ENCODE measurements around the gene NEK2.
"Not testable (repeated sequence)": the region's sequence is repeated elsewhere in the genome, so short reads cannot be mapped to it uniquely, and the experiment has no call there.

The NEK2 gene

GRCh38 chr1:211675230-211676105, at the start of gene NEK2:
Gene NEK2, minus strand, starts transcription at chr1:211675621. Its CDS starts 142 bp downstream, at chr1:211675479.
- peak; percentile 88 to 99 (median 96) for DNase-seq

GRCh38 chr1:211724687-211725196, 49.3 kb upstream of the NEK2 start:
- no peak for DNase-seq

DNA sequence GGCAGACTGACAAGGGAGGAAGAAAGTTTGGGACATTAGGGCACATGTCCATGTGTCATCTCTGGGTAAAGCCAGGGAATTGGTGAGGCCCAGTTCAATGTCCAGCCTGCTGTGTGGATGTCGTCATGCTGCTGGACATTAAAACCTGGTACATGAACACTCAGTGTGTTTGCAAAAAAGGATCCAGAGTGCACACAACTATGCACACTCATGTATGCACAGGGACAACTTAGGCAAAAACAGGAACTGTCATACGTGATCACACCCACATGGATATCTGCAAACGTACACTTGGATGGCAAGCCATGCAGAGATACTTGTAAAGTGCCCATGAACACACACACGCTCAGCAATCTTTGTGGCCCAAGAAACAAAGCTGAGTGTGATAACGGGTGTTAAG, 47.9 kb upstream of the NEK2 start:
- no peak for DNase-seq

GRCh38 chr1:211722277-211723175, 47.1 kb upstream of the NEK2 start:
- no peak for DNase-seq

GRCh38 chr1:211716555-211716954, 41.1 kb upstream of the NEK2 start:
- DNase-seq = not testable (repeated sequence)

DNA sequence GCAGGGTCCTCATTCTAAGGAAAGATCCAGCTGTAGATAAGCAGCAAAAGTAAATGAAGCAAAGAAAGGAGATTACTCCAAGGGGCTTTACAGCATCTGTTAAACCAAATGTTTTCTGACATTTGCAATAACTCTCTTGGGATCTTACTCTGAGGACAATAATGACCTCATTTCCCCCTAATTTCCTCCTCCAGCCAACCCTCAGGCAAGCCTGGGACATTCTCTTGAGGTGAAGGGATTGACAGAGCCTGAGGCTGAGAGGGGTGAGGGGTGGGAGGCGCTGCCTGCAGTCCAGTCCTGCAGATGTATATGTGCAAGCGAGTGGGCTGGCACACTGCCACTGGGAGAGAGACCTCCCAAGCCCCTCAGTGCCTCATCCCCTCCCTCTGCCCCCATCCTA, 40.5 kb upstream of the NEK2 start:
- DNase-seq = no peak

DNA sequence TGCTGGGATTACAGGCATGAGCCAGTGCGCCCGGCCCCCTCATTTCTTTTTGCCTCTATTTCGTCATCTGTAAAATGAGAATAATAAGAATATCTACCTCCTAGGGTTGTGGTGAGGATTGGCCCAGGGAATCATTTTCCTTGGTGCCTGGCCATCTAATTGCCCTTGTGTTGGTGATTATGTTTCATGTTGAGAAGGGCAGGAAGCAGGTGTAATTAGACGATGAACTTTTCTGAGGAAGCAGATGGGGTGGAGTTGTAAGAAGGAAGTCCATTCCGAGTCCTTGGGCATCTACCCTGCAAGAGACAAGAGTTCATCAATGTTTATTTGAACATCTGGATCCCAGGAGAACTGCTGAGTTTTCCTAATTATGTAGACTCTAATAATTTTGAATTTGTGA, 38.7 kb upstream of the NEK2 start:
- no peak for DNase-seq

- DNase-seq = no peak
Observed at GRCh38 chr1:211713231-211713630, 37.8 kb upstream of the NEK2 start.

GRCh38 chr1:211711315-211711705, 35.9 kb upstream of the NEK2 start:
- DNase-seq = no peak

- no peak for DNase-seq
Observed at GRCh38 chr1:211710566-211711314, 35.3 kb upstream of the NEK2 start.

DNA sequence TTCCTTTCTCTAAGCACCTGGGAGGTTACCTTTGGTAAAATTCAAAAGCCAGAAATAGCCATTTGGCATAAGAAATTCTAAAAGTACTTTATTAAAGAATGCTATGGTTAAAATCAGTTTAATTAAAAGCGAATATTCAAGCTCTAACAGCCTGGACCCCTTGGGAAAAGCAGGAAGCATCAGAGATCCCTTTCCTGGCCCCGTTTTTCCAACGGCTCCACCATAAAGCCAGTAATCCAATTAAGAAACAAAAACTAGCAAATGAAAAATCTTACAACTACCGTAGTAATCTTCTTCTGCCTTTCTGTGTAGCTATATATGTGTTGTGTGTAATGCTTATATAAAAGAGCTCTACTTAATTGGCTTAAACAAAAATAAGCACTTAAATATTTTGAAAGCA, 33.5 kb upstream of the NEK2 start:
- no peak for DNase-seq

GRCh38 chr1:211708006-211708405, 32.6 kb upstream of the NEK2 start:
- DNase-seq = no peak

DNA sequence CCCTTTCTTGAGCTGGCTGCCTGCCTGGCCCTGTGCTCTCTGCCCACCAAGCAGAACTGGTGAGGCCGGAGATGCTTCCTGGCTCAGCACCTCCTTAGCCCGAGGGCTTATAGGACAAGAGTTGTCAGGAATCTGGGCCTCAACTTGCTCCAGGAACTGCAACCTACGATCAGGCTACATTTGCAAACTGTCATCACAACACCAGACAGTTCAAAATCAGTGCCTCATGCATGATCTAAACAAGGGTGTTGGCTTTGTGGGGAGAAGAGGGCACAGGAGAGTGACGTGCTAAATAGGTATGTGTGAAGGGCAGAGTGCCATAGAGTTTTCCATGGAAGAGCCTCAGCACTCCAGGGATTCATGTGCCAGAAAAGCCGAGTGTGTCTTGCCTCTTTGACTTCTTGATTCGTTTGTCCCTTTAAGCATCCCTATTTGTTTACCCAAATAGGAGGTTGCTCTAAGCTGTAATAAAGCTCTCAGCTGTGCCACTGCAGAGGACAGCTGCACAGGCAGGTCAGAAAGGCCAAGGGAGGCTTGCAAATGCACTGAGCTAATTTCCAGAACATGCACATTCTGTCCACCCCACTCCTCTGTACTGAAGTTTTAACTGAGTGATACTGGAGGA, 30.2 kb upstream of the NEK2 start:
- peak in 1 of 3 experiments; percentile 49 for DNase-seq

DNA sequence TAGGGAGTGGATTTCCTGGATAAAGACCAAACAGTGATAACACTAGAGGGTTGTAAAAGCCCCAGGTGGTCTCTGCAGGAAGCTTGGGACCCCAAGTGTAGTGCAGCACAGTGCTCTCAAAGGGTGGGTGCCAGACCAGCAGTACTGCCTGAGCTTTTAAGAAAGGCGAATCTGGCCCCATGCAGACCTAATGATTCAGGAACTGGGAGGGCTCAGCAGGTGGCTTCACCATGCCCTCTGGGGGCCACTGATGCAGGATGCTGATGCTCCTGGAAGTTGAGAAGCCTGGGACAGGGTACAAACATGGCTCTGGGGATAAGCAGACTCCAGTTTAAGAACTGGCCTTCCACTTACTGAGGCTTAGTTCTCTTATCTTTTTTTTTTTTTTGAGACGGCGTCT, 29.1 kb upstream of the NEK2 start:
- peak in 1 of 3 experiments; percentile 67 for DNase-seq

DNA sequence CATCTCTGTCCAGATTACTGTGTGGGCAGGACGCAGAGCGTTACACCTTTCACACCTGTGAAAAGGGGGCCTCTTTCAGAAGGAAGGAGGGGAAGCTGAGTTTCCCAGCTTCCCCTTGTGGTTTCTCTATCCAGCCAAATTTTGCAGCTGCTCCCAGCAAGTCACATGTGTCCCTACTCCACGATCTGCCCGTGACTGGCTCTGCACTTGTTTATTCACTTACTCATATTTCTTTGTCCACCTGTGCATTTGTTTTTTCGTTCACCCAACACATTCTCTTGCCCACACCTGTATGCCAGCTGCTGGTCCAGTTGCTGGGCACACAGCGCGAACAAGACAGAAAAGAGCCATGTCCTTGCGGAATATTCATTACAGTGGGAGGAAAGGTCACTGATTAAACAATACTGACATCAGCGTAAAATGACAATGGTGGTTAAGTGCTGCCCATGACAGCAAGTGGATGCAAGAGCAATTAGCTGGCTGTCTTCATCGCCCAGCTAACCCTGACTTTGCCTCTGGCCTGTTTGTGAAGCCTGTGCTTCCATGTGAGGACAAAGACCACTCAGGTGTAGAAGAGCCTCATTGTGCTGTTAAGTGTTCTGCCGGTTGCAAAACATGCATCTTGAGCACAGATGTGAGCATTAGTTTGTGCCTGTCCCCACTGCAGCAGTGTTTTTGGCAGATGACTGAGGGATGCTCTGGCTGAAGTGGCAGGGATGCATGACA, 28.6 kb upstream of the NEK2 start:
- peak; percentile 67 to 92 (median 84) for DNase-seq

DNA sequence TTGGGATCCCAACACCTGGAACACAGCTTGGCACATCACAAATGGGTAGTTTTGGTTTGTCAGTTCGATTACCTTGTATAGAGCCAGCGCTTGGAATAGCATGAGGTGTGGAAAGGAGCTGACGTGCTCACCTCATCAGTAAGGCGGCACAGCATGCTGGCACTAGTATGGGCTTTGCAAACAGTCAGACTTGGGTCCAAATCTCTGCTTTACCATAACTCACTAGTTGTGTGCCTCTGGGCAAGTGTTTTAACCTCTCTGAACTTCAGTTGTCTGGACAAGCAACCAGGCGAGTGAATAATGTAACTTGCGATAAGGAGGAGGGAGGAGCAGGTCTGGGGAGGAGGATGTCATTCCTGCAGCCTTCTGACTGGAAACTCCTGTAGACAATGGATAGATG, 26.3 kb upstream of the NEK2 start:
- no peak for DNase-seq

DNA sequence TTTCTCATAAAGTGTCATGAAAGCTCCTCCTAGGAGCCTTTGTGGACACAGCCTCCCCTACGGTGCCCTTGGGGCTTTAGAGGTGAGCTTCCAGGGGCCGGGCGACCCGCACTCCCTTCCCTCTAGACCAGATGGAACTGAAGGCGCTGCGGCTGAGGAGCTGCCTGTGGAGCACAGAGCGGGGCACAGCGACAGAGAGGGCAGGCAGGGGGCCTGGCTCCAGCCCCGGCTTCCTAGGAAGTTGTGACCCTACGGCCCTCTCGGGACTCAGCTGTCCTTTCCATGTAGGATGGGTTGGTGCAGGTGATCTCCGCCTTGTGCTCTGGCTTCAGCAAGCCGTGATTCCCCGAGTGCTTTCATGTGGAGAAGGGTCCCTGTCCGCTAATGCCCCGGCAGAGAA, 23.6 kb upstream of the NEK2 start:
- DNase-seq = no peak

DNA sequence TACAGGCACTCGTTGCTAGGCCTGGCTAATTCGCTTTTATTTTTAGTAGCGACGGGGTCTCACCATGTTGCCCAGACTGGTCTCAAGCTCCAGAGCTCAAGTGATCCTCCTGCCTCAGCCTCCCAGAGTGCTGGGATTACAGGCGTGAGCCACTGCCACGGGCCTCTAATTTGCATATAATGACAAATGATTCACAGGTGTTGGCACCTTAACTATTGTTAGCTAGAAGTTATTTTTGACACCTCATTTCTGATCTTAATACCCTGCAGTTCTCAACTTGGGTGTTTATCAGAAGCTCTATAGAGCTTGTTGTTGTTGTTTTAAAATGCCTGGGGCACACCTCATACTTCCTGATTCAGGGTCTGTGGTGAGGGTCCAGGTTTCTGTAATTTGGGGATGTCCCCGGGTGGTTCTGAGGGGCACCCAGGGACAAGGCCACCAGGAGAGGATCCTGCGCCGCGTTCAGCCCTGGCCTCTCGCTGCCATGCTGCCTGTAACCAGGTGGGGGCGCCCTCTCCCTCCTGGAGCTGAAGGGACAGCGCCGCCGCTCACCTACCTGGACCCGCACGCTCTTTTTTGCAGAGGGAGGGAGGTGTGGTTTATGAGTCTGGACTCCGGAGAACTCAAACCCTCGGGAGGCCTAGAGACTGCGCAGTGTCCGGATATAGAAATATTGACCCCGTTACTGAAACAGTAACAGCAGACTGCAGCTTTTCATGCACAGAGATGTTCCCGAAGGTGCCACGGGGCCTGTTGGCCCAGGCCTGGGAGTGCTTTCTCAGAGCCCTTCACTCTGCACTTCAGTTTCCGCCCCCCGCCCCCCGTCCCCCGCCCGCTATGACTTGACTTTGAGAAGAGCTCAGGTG, 23.0 kb upstream of the NEK2 start:
- DNase-seq = peak; percentile 9 to 62 (median 31)

DNA sequence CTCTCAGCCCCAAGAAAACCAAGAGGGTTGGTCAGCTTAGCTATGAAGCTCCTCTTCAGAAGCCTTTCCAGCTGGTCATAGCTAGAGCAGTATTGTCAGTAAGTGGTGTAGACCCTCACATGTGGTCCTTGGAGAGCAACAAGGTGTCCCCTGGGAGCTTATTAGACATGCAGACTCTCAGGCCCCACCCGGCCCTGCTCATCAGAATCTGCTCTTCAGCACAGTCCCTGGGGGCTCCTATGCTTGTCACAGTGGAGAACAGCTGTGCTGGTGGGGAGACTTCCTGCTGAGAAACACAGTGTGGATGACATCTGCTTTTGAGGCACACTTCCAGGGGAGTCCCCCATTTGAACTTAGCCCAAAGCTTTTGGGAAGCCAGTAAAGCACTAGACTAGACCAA, 21.9 kb upstream of the NEK2 start:
- peak in 2 of 3 experiments; percentile 29 to 60 for DNase-seq

DNA sequence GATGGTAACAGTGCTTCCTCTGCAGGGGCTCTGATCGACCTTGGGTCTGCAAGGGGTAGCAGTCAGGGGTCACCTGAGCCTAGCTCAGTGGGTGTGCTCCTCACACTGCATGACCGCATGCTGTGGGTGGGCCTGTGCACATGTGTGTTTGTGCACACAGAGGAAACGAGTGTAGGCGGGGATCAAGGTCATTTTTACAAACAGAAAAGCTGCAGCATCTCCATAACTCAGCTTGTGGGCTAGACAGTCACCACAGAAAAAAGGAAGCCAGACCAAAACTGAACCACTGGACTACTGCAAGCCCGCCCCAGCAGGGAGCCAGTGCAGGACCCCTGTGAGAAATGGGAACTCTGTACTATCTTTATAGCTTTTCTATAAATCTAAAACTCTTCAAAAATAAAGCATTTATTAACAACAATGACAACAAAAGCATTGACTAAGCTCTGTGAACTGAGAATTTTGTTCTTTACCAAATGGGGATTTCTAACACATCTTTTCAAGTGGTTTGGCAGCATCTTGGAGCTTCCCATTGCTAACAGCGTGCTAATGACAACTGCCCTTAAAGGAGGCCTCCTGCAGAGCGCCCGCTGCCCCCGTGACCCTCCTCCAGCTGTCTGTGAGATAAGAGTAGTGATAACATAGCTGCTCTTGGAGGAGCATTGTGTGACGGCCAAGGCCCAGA, 19.9 kb upstream of the NEK2 start:
- DNase-seq = no peak

All from NCI-H1417 (cell line).